Effector CD4-positive, alpha-beta T cell (primary cell): Measurements from ENCODE around the gene FOXP1.
"Not testable (repeated sequence)": the region's sequence is repeated elsewhere in the genome, so short reads cannot be mapped to it uniquely, and the experiment has no call there.

ENCODE experiments used
- DNase-seq: peaks from one replicate; pipeline ENCODE4 v3.0.0-alpha.2; 2020

The FOXP1 gene

DNA sequence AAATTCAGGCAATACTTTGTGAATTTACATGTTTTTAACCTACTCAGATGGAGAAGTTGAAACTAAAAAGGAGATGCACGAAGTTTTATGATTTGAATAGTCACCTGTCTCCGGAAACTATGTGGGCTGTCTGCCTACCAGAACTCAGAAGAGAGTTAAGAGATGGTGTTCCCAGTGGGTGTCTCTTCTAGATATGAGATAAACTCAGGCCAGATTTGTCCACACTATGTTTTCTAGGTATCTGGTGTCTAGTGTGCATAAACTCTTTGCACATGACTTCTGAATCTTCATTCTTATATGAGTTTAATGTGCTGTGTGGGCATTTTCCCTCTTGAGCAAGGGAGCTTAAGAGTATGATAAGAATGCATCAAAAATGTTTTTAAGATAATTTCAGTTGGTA is 222.8 kb downstream of the FOXP1 start:
- no peak for DNase-seq

DNA sequence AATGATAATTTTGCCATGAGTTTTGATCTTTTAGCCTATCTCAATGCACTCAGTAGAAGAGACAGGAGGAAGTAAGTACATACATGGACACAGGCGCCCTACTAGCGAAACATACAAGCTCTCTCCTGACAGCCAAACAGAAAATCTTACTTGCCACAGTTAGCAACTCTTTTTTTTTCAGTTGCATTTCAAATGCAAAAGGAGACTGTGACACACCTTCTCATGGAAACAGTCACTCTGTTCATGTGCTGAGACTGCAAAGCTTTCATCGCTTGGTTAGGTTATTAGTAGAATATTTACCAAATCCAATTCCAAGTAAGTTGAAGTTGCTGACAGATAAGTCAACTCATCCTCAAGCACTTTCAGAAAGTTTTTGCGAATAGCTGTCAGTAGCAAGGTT is 223.3 kb downstream of the FOXP1 start:
- no peak for DNase-seq

DNA sequence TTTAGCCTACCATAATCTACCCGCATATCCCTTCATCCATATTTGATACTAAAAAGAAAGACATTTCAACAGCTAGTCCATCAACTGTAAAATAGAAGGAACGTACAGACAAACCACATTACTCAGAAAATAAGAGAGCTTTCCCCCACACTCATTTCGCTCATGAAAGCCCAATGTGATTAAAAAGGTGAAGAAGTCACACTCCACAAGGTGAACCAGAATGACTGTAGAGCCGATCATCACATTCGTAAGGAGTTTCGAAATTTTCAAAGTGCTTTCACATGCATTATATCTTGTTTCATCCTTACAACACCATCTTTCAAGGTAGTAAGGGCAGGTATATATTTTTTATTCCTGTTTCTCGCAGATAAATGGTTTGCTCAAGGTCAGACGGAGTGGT is 225.3 kb downstream of the FOXP1 start:
- DNase-seq, result no peak

DNA sequence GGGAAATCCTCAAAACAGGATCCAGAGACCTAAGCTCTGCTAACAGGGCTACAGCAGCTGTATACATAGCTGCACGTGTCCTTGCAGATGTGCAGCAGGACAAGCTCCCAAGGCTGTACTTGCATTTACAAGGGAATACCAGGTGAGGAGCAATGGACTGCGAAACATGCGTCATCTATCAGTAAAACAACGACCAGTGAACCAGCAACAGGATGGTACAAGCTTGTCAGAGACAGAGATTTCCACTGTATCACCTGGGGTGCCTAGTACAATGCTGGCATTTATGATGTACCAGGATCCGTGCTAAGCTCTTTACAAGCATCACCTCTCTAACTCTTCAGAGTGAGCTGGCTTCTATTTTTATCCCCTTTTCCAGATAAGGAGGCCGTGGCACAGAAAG is 227.3 kb downstream of the FOXP1 start:
- DNase-seq, result no peak

DNA sequence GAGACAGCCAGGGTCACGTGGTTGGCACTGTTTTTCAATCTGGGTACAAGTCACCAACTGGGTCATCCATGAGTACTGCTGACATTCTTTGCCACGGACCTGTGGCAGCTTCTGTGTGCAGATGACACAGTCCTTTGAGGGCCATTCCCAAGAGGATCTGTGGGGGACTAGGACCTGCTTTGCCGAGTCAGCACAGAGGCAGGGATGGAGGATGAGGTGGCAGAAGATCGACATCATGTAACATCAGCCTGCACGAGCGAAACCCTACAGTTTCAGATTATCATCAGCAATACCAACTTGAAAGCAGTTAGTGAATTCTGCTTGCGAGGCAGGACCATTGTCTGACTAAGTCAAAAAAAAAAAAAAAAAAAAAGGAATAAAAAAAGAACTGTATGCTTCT is 227.7 kb downstream of the FOXP1 start:
- DNase-seq, result no peak

DNA sequence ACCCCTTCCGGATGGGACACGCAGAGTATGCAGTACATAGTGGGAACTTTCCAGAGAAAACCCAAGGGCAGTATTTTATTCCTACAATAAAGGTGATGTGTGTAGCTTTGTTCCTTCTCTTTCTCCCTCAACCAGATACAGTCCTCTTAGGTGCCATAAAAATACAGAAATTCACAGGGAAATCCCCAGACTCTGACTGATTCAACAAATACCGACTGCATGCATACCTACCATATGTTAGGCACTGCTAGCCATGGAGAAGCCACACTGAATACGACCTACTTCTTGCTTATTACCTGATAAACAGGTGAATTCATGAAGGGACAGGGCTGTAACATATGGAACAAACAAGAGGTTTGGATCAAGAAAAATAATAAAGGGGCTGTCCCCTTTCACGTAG is 228.5 kb downstream of the FOXP1 start:
- no peak for DNase-seq

DNA sequence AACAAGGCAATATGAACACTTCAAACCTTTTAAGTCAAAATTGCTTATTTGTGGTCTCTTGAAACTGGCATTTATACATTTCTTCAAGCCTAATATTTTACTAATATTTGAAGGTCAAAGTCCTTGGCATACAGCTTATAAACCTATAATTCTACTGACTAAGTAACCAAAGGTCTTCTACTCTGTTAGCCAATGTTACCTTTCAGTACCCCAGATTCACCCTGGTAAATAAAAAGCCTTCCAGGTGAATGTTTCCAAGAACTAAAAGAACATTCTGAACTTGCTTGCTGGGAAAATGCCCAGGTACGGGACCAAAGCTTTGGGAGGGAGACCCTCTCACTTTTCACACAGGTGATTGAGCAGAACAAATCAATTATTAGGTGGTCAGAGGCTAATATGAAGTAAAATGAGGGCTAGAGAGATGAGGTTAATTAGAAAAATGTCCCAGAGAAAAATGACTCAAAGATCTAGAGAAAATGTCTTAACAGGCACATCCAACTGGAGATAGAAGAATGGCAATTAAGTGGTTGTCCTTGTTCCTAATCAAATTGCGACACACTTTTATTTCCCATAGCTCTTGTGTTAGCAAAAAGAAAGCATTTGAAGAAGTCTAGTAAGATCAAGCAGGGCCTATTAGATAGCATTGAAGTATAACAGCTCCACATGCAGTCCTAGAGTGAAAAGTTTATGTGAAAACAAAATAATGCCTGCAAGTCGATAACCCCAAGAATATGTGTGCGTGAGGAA is 232.0 kb downstream of the FOXP1 start:
- no peak for DNase-seq

DNA sequence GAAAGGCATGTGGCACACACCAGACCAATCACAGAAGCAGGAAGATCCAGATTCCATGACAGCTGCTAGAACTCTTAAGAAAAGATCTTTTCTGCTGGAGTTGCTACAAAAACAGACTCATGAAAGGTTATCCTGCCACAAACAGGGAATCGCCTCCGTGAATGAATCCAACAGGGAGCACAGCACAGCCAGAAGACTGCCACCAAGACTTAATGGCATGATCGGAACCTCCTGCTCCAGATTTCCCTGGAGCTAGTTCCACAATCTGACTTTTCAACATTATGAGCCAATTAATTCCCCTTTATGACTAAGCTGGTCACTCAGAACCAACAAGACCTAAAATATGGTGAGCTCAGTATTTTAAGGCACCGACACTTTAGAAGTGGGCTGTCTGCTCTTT is 232.5 kb downstream of the FOXP1 start:
- no peak for DNase-seq

DNA sequence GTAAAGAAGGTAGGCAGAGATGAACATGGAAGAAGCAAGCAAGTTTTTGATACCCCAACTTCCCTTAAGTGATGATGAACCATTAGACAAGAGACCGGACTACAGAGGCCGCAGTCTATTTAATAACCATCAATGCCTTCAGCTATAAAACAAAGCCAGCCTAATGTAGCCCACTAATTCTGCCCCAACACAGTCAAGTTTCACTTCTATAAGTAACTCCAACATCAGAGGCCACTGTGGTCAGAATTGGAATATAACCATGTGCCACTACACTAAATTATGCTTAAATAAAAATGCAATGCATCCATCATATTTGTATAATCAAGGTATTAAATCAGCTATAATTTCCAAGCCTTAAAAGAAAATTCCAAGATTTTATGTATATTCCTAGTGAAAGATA is 234.7 kb downstream of the FOXP1 start:
- DNase-seq, result no peak

DNA sequence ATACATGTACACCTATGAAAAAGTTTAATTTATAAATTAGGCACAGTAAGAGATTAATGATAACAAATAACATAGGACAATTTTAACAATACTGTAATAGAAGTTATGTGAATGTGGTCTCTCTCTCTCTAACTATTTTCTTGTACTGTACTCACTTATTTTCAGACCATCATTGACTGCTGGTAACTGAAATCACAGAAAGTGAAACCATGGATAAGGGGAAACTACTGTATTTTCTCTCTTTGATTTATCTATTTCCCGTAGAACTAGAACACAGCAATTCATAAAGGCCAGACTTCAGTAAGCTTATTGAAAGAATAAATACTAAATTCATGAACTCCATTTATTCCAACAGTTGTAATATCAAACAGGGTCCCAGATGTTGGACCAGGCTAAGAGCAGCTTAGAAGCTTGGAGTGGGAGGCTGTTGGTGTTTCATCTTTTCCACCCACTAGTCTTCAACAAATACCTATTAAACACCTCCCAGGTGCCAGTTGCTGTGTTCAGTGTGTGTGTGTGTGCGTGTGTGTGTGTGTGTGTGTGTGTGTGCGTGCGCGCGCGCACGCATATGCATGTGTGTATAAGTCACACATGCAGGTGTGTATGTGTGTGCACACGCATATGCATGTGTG is 235.4 kb downstream of the FOXP1 start:
- no peak for DNase-seq

DNA sequence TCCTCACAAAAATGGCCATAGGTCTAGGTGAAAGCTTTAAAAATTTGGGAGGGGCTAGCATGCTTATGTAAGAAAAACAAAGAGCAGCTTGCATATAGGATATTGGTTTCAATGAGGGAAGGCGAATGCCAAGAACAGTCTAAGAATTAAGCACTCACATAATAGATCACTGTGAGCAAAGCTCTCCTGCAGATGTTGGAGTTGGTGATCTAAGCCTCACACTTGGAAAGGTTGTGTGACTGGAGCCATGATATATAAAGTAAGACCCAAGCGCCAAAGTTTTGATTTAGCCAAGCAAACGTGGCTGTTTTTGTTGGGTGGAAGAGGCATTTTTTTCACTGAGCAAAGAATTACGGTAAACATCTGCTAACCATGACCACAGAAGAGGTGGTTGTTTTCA is 237.5 kb downstream of the FOXP1 start:
- no peak for DNase-seq

DNA sequence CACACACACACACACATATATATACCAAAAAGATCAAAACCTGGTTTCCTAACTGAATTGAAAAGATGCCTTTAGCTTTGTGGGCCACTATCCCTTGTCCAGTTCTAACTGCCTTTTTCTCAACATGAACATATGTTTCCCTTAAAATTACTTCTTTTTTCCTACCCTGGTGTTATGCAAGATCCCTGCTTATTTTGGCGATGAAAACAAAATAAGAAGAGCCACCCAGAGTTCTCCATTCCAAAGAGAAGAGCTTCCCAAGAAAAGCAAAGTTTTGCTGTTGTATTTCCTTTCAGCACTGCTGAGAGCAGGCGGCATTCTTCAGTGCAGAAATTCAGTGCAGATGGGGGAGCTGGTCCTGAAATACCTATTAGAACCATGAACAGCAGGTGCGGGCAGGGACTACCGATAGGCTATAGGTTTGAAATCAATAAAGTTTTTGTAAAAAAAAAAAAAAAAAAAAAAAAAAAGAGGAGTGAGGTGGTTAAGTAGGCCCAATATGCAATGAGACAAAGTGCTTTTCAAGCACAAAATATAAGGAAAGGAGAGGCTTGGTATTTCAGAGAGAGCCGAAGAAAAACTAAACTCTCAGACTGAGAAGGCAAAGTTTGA is 238.0 kb downstream of the FOXP1 start:
- DNase-seq, result no peak

DNA sequence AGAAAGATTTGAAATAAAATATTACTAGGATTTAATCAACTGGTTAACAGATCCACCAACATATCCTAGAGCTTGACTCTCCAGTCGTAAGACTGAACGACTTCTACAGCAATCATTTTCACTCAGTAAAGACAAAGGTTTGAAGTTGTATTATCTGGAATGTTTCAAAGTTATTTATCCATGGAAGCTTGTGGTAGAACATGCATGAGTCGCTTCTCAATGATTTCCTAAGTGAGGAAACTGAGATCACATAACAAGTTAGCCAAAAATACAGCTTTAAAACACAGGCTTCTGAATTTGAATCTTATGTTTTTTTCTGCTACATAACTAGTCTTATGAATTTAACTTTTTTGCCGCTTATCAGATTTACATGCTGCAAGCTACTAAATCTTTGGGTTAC is 241.8 kb downstream of the FOXP1 start:
- DNase-seq, result no peak

DNA sequence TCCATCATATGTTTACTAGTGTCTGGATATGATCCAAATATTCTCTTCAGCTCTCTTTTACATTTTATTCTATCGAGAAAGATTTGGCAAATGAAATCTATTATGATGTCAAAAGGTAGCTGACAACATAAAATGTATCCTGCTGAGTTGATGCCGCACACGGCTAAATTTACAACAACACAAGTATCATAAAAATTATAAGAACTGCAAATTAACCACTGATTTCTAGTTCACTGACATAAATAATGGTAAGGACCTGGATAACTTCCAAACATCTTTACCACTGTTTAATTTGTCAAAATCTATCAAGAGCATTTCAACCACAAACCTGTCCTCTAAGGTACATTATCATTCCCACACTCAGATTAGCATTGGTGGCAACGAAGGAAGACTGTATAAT is 244.5 kb downstream of the FOXP1 start:
- DNase-seq, result no peak

DNA sequence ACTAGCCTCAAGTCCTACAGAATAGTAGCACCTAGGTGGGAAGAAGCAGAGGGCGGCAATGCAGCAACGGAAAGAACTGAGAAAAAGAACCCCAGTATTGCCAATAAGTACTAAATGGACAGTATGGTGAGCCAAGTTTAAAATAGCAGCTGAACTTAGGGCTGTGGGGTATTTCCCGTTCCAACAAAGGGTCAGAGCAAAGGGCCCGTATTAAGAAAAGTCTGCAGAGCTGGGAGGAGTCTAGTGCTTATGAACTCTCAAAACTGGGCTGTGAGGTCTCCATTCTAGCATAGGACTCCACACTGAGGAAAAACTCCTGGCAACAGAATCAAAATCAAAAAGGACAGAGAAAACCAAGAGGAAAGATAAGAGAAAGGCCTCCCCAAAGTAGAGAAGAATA is 250.7 kb downstream of the FOXP1 start:
- DNase-seq, result no peak

DNA sequence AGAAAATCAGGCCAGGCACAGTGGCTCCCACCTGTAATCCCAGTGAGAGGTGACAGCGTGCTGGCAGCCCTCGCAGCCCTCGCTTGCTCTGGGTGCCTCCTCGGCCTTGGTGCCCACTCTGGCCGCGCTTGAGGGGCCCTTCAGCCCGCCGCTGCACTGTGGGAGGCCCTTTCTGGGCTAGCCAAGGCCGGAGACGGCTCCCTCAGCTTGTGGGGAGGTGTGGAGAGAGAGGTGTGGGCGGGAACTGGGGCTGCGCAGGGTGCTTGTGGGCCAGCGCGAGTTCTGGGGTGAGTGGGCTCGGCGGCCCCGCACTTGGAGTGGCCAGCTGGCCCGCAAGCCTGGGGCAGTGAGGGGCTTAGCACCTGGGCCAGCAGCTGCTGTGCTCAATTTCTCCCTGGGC is 252.6 kb downstream of the FOXP1 start:
- DNase-seq, result no peak

DNA sequence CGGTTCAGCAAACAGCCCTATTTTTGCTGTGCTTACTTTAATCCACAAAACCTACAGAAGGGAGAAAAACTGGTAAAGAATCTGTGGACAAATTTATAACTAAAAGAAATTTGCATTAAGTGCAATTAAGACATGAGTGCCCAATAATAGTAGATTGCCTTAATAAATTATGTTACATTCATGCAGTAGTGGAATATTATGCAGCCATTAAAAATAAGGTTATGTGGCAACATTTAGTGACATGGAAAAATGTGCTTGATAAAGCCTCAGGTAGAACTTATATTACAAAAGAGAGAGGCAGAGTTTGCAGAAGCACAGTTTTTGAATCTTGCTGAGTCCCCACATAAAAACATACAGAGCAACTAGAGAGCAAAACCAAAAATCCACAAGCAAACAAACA is 253.0 kb downstream of the FOXP1 start:
- no peak for DNase-seq

DNA sequence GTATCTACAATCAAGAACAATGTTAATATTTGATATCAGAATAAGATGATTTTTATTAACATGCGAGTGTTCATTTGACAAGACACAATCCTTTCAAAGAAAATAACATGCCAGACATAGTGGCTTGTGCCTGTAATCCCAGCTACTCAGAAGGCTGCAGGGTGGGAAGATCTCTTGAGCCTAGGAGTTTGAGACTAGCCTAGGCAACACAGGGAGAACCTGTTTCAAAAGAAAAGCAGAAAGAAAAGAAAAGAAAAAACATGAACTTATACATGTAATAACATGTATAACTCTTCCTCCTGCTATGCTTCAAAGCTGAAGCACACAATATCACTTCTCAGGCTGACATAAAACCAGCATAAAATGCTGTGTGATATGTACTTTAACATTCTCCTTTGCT is 253.7 kb downstream of the FOXP1 start:
- no peak for DNase-seq

DNA sequence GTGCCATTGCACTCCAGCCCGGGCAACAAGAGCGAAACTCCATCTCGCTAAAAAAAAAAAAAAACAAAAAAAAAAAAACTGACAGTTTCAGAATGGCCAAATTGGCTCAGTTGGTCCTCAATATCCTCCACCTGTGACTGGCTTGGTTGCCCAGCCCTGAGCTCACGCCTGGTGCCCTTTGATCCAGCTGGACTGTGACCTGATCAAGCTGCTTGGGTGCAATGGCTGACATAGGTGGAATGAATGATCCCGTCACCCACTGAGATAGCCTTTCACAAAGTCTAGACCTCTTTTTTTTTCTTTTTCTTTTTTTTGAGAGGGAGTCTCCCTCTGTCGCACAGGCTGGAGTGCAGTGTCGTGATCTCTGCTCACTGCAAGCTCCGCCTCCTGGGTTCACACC is 254.6 kb downstream of the FOXP1 start:
- no peak for DNase-seq

DNA sequence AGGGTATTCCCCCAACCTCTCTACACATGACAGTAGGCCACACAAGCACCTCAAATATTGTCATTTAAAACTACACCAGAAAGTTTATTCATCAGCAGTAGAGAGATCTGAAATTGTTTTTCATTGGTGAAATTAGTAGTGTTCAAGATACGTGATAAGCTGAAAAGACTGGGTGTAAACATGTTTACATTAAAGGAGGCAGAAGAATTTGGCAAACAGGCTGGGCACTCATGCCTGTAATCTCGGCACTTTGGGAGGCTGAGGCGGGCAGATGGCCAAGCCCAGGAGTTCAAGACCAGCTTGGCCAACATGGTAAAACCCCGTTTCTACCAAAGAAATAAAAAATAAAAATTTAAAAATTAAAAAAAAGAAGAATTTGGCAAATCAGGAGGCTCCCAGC is 255.6 kb downstream of the FOXP1 start:
- DNase-seq, result no peak

DNA sequence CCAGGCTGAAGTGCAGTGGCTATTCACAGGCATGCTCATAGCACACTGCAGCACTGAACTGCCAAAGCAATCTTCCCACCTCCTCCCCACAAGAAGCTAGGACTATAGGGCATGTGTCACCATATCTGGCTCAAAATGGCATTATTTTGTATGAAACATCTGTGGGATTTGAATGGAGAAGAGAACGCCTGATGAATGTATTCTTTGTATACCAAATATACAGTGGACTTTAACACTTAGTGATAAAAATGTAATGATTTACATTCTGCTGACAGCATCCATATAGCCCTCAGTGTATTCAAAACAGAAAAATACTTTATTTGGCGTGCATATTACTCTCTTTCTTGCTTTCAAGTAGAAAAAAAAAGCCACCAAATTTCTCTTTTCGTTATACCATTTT is 257.8 kb downstream of the FOXP1 start:
- no peak for DNase-seq

DNA sequence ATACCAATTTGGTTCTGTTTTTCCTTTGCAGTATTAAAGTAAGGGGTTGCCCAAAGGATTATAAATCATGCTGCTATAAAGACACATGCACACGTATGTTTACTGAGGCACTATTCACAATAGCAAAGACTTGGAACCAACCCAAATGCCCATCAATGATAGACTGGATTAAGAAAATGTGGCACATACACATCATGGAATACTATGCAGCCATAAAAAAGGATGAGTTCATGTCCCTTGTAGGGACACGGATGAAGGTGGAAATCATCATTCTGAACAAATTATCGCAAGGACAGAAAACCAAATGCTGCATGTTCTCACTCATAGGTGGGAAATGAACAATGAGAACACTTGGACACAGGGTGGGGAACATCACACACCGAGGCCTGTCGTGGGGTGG is 259.3 kb downstream of the FOXP1 start:
- DNase-seq, result not testable (repeated sequence)

DNA sequence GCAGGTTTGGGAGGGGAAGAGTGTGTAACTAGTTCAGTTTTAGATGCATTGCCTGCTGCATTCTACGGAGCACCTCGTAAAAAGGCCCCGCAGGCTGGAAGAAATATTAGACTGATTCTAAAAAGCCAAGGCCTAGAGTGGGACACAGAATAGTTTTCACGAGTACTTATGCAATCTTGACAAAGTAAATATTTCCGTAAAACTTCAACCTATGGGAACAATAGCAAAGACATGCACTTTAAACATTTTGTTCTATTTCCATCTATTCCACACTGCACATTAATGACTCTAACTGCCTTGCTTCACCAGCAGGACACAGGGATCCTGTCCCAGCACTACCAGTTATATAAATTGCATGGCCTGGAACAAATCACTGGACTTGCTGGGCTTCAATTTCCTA is 260.0 kb downstream of the FOXP1 start:
- DNase-seq, result no peak

DNA sequence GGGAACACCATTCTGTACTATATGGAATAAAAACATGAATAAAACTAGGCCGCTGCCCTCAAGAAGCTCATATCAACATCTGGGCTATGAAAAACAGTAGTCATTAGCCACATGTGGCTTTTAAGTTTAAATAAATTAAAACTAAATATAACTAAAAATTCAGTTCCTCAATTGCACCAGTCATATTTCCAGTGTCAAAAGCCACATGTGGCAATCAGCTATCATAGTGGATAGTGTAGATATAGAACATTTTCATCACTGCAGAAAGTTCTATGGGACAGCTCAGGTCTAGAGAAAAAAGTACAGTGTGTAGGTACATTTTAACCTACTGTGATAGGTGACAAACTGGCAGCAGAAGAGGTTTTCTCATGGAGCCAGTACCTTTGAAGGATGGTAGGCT is 261.4 kb downstream of the FOXP1 start:
- no peak for DNase-seq

DNA sequence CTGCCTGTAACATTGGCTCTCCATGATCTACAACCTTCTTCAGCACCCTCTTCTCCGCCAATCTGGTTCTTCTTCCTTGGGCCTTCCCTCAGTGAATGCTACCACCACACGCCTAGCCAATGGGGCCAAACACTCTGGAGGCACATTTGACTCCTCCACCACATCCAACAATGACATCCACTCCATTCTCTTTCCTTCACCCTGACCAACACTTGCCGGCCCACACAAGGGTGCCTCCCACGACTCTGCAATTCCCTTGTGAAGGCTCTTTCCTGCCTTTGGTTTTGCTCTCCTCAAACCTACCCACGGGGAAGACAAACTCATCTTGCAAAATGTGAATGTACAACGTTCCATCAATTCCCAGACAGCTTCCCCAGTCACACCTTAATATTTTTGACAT is 263.8 kb downstream of the FOXP1 start:
- DNase-seq, result no peak
